GM12874 (cell line): ENCODE data around the gene NXPH4.

Experiments used
- TF ChIP-seq, protein P1 (sequence below): IDR thresholded peaks from 2 replicates; pipeline ENCODE4 v1.5.1; 2011; ENCODE audit warnings: low read depth, mild to moderate bottlenecking, control low read depth, low read length, moderate library complexity; ENCODE audit not compliant: insufficient read depth

NXPH4 gene

DNA sequence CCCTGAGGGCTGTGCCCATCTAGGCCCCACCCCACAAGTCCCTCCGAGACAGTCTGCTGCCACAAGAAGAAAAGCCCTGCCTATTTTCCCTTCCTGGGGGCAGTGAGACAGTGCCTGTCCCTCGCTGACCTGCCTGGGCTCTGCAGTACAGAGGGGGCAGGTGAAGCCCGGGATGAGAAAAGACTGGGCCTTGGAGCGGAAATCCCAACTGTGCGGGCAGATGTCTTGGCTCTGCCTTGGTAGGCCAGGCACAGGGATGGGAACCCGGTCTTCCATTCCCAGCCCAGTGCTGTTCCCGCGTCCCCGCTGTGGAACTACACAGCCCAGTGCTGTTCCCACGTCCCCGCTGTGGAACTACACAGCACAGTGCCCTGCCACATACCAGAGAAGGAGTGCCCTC lies 12.8 kb upstream of the NXPH4 start:
- TF ChIP-seq, protein P1, sequence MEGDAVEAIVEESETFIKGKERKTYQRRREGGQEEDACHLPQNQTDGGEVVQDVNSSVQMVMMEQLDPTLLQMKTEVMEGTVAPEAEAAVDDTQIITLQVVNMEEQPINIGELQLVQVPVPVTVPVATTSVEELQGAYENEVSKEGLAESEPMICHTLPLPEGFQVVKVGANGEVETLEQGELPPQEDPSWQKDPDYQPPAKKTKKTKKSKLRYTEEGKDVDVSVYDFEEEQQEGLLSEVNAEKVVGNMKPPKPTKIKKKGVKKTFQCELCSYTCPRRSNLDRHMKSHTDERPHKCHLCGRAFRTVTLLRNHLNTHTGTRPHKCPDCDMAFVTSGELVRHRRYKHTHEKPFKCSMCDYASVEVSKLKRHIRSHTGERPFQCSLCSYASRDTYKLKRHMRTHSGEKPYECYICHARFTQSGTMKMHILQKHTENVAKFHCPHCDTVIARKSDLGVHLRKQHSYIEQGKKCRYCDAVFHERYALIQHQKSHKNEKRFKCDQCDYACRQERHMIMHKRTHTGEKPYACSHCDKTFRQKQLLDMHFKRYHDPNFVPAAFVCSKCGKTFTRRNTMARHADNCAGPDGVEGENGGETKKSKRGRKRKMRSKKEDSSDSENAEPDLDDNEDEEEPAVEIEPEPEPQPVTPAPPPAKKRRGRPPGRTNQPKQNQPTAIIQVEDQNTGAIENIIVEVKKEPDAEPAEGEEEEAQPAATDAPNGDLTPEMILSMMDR, result no peak

DNA sequence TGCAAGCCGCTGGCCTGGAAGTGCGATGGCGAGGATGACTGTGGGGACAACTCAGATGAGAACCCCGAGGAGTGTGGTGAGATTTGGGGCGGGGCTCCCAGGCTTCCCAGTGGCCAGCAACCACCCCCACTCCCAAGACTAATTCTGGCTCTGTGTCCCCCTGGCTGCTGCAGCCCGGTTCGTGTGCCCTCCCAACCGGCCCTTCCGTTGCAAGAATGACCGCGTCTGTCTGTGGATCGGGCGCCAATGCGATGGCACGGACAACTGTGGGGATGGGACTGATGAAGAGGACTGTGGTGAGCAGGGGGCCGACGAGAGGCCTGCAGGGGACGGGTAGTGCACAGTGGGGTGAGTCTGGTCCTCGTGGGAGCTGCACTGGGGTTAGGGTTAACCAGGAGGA lies 12.1 kb upstream of the NXPH4 start:
- TF ChIP-seq, protein P1, result no peak

DNA sequence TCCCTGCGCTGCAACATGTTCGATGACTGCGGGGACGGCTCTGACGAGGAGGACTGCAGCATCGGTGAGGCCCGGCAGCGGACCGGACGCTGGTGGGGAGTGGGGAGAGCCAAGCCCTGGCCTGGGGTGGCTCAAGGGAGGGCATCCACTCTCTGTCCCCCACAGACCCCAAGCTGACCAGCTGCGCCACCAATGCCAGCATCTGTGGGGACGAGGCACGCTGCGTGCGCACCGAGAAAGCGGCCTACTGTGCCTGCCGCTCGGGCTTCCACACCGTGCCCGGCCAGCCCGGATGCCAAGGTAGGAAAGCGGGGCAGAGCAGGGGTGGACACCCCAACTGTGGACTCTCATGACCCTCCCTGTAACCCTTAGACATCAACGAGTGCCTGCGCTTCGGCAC lies 11.4 kb upstream of the NXPH4 start:
- TF ChIP-seq, protein P1, result no peak

DNA sequence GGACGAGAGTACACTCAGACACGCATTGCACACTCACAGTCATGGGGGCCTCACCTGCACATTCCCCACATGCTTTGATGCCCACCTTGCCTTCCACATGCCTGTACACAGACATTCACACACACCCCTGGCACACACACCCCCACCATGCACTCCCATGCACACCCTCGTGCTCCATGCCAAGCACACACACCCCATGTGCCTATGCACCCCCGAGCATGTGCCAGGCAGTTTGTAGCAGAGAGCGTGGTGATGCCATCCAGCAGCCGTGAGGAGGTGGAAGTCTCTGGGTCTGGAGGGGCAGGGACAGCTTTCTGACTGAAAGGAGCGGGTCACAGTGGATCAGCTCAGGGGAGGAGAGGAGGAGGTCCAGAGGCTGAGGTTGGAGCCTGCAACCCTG lies 10.7 kb upstream of the NXPH4 start:
- TF ChIP-seq, protein P1, result no peak

DNA sequence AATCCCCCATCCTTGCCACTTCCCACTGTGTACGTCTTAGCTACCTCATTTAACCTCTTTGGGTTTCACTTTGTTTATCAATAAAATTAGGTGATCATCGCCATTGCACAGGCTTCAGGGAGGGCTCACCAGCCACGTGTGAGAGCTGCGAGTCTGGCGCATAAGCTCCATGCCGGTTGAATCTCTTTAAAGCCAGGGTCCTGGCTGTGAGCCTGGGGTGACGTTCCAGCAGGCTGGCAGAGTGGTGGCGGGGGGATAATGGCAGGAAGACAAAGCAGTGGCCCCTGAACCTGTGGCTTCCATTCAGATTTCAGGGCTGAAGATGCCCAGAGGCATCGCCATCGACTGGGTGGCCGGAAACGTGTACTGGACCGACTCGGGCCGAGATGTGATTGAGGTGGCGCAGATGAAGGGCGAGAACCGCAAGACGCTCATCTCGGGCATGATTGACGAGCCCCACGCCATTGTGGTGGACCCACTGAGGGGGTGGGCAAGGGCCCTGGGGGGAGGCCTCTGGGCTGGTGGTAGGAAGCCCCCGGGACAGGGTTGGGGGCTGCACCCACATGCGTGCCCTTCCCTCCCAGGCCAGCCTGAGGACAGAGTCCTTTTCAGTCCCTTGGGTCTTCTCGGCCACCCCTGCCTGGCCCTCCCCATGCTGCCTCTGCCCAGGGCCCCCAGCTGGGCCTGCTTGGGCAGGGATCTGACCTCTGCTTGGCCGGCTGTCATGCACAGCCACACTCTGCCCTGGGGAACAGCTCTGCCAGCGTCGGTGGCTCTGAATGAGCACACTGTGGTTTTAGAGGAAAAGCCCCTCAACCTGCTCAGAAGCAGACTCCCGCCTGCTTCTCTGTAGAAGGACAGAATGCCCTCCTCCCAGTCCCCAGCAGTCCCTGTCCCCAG lies 8.6 kb upstream of the NXPH4 start:
- TF ChIP-seq, protein P1, result no peak

DNA sequence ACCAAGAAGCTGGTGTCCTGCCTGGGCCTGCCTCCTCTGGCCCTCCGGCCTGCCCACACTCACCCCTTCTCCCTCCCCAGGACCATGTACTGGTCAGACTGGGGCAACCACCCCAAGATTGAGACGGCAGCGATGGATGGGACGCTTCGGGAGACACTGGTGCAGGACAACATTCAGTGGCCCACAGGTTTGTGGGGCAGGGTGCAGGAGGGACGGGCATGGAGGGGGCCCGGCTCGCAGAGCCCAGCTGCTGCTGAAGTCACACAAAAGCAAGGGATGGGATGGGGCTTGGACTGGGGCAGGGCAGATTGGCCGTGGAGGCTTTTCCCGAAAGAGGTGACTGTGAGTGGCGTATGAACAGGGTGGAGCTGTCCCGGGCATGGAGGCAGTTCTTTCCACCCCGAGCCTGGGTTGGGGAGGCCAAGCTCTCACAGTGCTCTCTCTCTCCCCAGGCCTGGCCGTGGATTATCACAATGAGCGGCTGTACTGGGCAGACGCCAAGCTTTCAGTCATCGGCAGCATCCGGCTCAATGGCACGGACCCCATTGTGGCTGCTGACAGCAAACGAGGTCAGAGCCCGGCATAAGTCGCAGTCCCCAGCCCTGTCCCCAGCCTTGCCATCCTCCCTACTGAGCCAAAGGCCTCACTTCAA lies 7.8 kb upstream of the NXPH4 start:
- TF ChIP-seq, protein P1, result no peak

DNA sequence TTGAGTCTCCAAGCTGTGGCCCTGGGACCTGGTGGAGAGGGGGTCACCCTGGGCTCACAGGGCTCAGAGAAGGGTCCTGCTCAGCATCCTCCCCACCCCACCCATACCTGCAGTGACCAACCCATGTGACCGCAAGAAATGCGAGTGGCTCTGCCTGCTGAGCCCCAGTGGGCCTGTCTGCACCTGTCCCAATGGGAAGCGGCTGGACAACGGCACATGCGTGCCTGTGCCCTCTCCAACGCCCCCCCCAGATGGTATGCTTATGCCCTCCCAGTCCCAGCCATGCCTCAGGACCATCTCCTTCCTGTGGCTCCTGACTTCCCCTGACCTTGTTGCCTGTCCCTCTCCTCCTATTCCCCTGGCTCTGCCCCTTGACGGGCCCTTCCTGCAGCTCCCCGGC lies 6.7 kb upstream of the NXPH4 start:
- TF ChIP-seq, protein P1, result no peak
